Activated CD4-positive, alpha-beta memory T cell treated with anti-CD3 and anti-CD28 coated beads, Interleukin-2, amount 10 ng/mL, durations not matched to agents 7 days and 5 days (primary cell): Measurements from ENCODE around the gene PIK3C3. TPM values are rescaled to one million over a fixed set of nuclear protein-coding genes. Genes with fewer than 3 reads are reported as not detected.
"Not testable (repeated sequence)": the region's sequence is repeated elsewhere in the genome, so short reads cannot be mapped to it uniquely, and the experiment has no call there.

Source experiments
- CTCF ChIA-PET: fragments of 350-600 bp; sonication (Branson Sonifier 250); formaldehyde crosslinking; loops from one replicate; lab custom pipeline; 2021; ENCODE audit warnings: antibody characterized with exemption, inconsistent platforms; lab: Charles Lee
- POLR2A ChIA-PET: fragments of 350-600 bp; sonication (Branson Sonifier 250); formaldehyde crosslinking; loops from one replicate; lab custom pipeline; 2021; ENCODE audit warnings: antibody characterized with exemption; lab: Charles Lee
- DNase-seq: peaks from one replicate; pipeline ENCODE4 v3.0.0-alpha.2; 2020
- H3K27ac Mint-ChIP-seq: one replicate; pipeline ENCODE4 v1.8.0; 2021; ENCODE audit warnings: mild to moderate bottlenecking, mixed read lengths
- H3K27me3 Mint-ChIP-seq: one replicate; pipeline ENCODE4 v1.8.0; 2021; ENCODE audit warnings: mixed read lengths
- H3K36me3 Mint-ChIP-seq: one replicate; pipeline ENCODE4 v1.8.0; 2021; ENCODE audit warnings: low read depth, mixed read lengths
- H3K4me1 Mint-ChIP-seq: one replicate; pipeline ENCODE4 v1.8.0; 2021; ENCODE audit warnings: mixed read lengths
- H3K4me3 Mint-ChIP-seq: one replicate; pipeline ENCODE4 v1.8.0; 2021; ENCODE audit warnings: mild to moderate bottlenecking, mixed read lengths
- H3K9me3 Mint-ChIP-seq: one replicate; pipeline ENCODE4 v1.8.0; 2021; ENCODE audit warnings: mixed read lengths
- total RNA-seq, 2 experiments: library from RNA; stranded (reverse); gene quantifications; one replicate each; pipeline ENCODE4 v1.2.3, GENCODE V29; 2021

PIK3C3 gene
- total RNA-seq, 2 experiments from 2014 or later = 58.2 to 59.8 TPM

DNA sequence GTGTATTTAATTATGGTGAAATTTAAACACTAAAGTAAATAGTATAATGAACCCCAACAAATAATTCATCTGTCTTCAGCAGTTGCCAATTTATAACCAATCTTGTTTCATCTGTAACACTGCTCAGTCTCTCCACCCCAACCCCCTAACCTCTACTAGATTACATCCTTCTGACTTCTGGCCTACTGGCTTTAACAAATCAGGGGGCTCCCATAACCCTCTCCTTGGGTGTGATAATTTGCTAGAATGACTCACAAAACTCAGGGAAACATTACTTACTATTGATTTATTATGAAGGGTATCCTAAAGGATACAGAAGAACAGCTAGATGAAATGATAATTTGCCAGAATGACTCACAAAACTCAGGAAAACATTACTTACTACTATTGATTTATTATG is 50.7 kb downstream of the PIK3C3 start:
- H3K36me3 Mint-ChIP-seq = peaks cover 67% of the 10 kb centered on the region
- H3K4me1 Mint-ChIP-seq = peaks cover 4% of the 10 kb centered on the region
- no peaks in the 10 kb centered on the region for H3K9me3 Mint-ChIP-seq
- H3K27ac Mint-ChIP-seq = no peak overlapping the region
- no peak overlapping the region for H3K4me3 Mint-ChIP-seq
- POLR2A ChIA-PET = no interaction called here
- no peaks in the 10 kb centered on the region for H3K27me3 Mint-ChIP-seq
- DNase-seq = no peak
- CTCF ChIA-PET = no interaction called here

DNA sequence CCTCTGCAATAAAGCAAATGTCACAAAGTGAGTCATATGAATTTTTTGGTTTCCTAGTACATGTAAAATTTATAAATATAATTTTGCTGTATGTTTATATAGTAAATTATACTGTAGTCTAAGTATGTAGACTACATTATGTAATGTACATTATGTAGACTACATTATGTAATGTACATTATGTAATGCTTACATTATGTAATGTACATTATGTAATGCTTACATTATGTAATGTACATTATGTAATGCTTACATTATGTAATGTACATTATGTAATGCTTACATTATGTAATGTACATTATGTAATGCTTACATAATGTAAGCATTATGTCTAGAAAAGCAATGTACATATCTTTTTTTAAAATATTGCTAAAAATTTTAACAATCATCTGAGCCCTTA is 54.4 kb downstream of the PIK3C3 start:
- Mint-ChIP-seq H3K4me1 (peaks cover 14% of the 10 kb centered on the region), H3K36me3 (peaks cover 63% of the 10 kb centered on the region)
- CTCF ChIA-PET, POLR2A ChIA-PET, DNase-seq, H3K27ac Mint-ChIP-seq, H3K4me3 Mint-ChIP-seq, H3K27me3 Mint-ChIP-seq, H3K9me3 Mint-ChIP-seq: not testable (repeated sequence)

DNA sequence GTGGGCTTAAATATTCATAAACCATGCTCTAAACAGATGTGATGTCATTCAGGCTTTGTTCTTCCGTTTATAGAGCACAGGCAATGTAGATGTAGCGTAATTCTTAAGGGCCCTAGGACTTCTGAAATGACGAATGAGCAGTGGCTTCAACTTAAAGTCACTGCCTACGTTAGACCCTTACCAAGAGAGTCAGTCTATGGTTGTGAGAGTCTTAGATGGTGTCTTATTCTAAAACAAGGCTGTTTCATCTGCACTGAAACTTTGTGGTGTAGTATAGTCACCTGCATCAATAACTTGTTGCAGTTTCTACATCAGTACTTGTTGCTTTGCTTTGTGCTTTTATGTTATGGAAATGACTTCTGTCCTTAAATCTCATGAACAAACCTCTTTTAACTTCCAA is 56.0 kb downstream of the PIK3C3 start:
- Mint-ChIP-seq H3K4me3 (no peak overlapping the region), H3K27me3 (no peaks in the 10 kb centered on the region), H3K27ac (no peak overlapping the region), H3K36me3 (peaks cover 61% of the 10 kb centered on the region), H3K4me1 (peaks cover 14% of the 10 kb centered on the region), H3K9me3 (no peaks in the 10 kb centered on the region)
- CTCF ChIA-PET = interaction anchor here (1.4 to 7.7 kb wide), 2 partner anchors 15 to 40 kb away, joined by 3 to 61 read pairs; no protein-coding TSS in a partner anchor
- POLR2A ChIA-PET = no interaction called here
- no peak for DNase-seq

DNA sequence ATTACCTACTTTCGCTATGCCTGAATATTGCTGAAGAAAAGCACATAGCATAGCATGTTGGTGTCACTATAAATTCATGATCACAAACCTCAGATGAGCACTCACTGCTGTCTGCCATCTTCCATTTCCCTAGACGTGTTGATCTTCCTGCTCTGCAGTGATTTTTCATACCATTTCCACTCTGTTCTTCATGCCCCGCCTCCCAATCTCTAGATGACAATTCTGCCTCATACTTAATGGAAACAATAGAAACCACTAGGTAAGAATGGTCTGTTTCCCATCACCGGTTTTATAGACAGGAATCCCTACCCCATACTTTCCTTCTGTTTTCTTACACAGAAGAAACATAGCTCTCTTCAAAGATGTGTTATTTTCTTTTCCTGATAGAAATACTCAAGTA is 63.8 kb downstream of the PIK3C3 start:
- no peaks in the 10 kb centered on the region for H3K9me3 Mint-ChIP-seq
- H3K36me3 Mint-ChIP-seq = peaks cover 43% of the 10 kb centered on the region
- H3K4me1 Mint-ChIP-seq = peaks cover 4% of the 10 kb centered on the region
- no peak for DNase-seq
- no peak overlapping the region for H3K27ac Mint-ChIP-seq
- ChIA-PET POLR2A (no interaction called here), CTCF (interaction anchor here (0.7 to 7.7 kb wide), 3 partner anchors 8 to 34 kb away, joined by 3 to 61 read pairs (median 6); no protein-coding TSS in a partner anchor)
- no peaks in the 10 kb centered on the region for H3K27me3 Mint-ChIP-seq
- H3K4me3 Mint-ChIP-seq = no peak overlapping the region

DNA sequence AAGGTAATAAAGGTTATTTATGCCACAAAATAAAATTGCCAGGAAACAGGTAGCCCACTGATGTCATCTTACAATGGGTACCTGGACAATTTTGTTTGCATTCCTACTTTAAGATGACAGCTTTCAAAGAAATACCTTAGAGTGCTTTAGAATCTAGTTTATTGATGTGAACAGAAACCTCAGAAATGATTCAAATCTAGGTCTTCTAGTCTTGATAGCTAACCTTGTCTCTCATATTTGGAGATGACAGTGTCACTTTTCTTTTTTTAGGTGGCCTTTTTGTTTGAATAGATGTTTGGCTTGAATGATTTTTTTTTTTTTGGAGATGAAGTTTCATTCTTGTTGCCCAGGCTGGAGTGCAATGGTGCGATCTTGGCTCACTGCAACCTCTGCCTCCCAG is 69.1 kb downstream of the PIK3C3 start:
- peaks cover 36% of the 10 kb centered on the region for H3K4me1 Mint-ChIP-seq
- ChIA-PET POLR2A (no interaction called here), CTCF (interaction anchor here (0.6 to 5.0 kb wide), 2 partner anchors 9 to 172 kb away, joined by 6 to 61 read pairs; no protein-coding TSS in a partner anchor)
- no peak for DNase-seq
- H3K27ac Mint-ChIP-seq = no peak overlapping the region
- H3K4me3 Mint-ChIP-seq = no peak overlapping the region
- no peaks in the 10 kb centered on the region for H3K27me3 Mint-ChIP-seq
- no peaks in the 10 kb centered on the region for H3K9me3 Mint-ChIP-seq
- peaks cover 36% of the 10 kb centered on the region for H3K36me3 Mint-ChIP-seq

DNA sequence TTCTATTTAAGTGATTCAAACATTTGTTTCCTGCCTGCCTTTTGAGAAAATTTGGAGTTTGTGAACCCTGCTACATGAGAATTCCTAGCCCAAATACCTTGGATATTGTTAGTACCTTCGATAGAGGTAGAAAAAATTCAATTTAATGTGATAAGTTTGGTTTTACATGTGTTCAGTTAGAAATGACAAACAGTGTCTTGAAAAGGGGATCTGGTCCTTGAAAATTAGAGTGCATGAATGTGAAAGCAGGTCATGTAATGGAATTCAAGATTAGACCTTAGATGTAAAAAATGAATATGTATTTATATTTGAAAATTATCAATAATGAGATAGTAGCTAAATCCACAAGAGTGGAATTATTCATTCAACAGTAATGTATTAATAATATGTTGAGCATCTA is 70.5 kb downstream of the PIK3C3 start:
- peaks cover 38% of the 10 kb centered on the region for H3K4me1 Mint-ChIP-seq
- no peak for DNase-seq
- H3K36me3 Mint-ChIP-seq = peaks cover 42% of the 10 kb centered on the region
- H3K9me3 Mint-ChIP-seq = no peaks in the 10 kb centered on the region
- no peak overlapping the region for H3K27ac Mint-ChIP-seq
- H3K4me3 Mint-ChIP-seq = no peak overlapping the region
- ChIA-PET POLR2A (interaction anchor here (1.2 kb wide), 1 partner anchor 8 kb away, joined by 3 read pairs; no protein-coding TSS in a partner anchor), CTCF (interaction anchor here (2.2 to 5.0 kb wide), 2 partner anchors 11 to 28 kb away, joined by 8 to 61 read pairs; no protein-coding TSS in a partner anchor)
- no peaks in the 10 kb centered on the region for H3K27me3 Mint-ChIP-seq

DNA sequence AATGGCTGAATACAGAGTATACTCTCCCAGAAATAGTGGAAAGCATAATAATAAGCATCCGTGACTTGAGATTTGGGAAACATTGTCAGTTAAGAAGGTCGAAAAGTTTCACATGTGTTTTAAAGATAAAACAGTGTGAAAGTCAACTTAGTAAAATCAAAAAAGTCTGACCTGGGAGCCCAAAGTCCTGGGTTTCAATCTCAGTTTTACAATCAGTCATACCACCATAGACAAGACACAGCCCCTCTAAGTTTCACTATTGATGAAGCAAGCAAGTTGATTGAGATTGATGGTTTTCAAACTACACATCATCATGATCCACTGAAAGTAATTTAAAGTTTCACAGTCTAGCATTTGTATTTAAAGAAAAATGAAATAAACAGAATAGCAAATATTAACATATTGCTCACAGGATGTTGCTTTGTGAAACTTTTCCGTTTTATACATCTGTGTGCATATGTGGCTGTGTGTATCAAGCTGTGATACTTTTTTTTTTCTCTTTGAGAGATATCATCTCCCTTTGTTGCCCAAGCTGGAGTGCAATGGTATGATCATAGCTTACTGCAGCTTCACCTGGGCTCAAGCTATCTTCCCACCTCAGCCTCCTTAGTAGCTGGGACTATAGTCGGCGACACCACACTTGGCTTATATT is 71.1 kb downstream of the PIK3C3 start:
- no peak for DNase-seq
- CTCF ChIA-PET = interaction anchor here (0.6 to 5.0 kb wide), 4 partner anchors 11 to 259 kb away, joined by 3 to 61 read pairs (median 14); no protein-coding TSS in a partner anchor
- Mint-ChIP-seq H3K27me3 (no peaks in the 10 kb centered on the region), H3K4me3 (no peak overlapping the region), H3K36me3 (peaks cover 42% of the 10 kb centered on the region), H3K27ac (peak overlapping the region; percentile 49), H3K9me3 (no peaks in the 10 kb centered on the region), H3K4me1 (peaks cover 38% of the 10 kb centered on the region)
- POLR2A ChIA-PET = interaction anchor here (1.2 kb wide), 1 partner anchor 8 kb away, joined by 3 read pairs; no protein-coding TSS in a partner anchor

DNA sequence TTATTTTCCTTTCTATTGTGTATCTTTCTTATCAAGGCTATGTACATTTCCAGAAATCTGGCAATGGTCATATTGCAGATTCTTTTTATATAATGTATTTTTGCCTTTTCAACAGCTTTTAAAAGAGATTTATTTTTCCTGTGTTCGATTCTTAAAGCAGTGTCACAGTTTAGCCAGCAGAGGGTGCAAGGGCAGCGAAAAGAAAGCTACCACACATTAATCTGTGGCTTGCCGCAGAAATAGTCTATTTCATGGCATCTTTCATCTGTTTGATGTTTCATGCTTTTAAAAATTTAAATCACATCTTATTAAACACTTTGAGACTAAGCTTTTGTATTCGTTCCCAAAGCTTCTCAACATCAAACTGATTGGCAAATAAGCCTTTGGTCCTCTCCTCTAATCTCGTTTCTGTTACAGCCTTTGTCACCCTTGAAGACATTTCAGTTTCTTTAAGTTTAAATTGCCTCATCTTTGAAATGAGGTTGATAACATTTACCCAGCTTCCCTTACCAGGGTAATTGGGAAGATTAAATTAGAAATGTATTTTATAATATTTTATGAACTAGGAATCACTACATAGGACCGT is 73.3 kb downstream of the PIK3C3 start:
- Mint-ChIP-seq H3K36me3 (peaks cover 41% of the 10 kb centered on the region), H3K27ac (no peak overlapping the region), H3K27me3 (no peaks in the 10 kb centered on the region), H3K9me3 (no peaks in the 10 kb centered on the region), H3K4me1 (peaks cover 38% of the 10 kb centered on the region), H3K4me3 (no peak overlapping the region)
- peak; percentile 30 for DNase-seq
- POLR2A ChIA-PET = no interaction called here
- CTCF ChIA-PET = interaction anchor here (0.7 to 5.0 kb wide), 27 partner anchors 9 to 1244 kb away, joined by 3 to 61 read pairs (median 4); partner anchors contain the start of gene PIK3C3

DNA sequence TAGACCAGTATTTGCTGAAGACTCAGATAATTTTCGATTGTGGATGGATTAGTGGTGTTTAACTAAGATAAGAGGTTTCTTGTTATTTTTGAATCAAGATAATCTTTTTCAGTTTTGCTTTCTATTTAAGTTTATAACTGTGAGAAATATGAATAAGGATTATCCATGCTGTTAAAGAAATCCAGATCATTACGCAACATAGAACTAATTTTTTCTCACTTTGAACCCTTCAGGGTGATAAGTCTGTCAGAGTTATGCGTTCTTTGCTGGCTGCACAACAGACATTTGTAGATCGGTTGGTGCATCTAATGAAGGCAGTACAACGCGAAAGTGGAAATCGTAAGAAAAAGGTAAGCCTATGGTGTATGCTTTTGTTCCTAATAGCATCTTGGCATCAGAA is 74.1 kb downstream of the PIK3C3 start:
- CTCF ChIA-PET = interaction anchor here (1.0 to 5.0 kb wide), 3 partner anchors 14 to 54 kb away, joined by 3 to 61 read pairs (median 4); no protein-coding TSS in a partner anchor
- no peaks in the 10 kb centered on the region for H3K27me3 Mint-ChIP-seq
- H3K27ac Mint-ChIP-seq = no peak overlapping the region
- H3K36me3 Mint-ChIP-seq = peaks cover 44% of the 10 kb centered on the region
- no peak for DNase-seq
- H3K9me3 Mint-ChIP-seq = no peaks in the 10 kb centered on the region
- H3K4me3 Mint-ChIP-seq = no peak overlapping the region
- H3K4me1 Mint-ChIP-seq = peaks cover 32% of the 10 kb centered on the region
- POLR2A ChIA-PET = no interaction called here

DNA sequence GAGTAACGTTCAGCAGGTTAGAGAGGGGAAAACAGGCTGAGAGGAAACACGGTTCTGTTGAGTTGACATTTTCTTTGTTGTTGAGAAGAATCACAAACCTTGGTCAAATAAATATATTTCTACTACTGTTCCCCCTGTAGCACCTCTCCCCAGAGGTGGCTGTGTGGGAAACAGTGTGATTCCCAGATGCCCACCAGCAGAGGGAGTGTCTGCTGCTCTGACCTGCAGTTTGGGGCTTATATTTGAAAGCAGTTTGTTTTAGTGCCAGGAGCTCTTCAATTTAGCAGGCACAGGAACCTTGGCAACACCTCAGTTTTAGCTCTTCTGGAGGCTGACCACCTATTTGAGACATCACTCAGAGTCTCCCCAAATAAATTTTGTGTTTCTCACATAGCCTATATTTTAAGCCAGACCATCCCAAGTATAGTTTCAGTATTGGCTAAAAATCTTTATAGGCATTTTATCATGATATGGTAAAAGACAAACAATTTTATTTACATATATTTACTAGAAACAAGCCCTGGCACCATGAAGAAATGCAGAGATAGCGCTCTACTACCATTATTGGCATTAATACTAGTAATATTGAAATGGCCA is 75.7 kb downstream of the PIK3C3 start:
- Mint-ChIP-seq H3K4me1 (peaks cover 20% of the 10 kb centered on the region), H3K4me3 (no peak overlapping the region), H3K27me3 (no peaks in the 10 kb centered on the region), H3K9me3 (no peaks in the 10 kb centered on the region), H3K36me3 (peaks cover 42% of the 10 kb centered on the region), H3K27ac (no peak overlapping the region)
- ChIA-PET POLR2A (interaction anchor here (0.8 kb wide), 1 partner anchor 8 kb away, joined by 4 read pairs; no protein-coding TSS in a partner anchor), CTCF (interaction anchor here (1.2 kb wide), 3 partner anchors 13 to 83 kb away, joined by 3 to 4 read pairs (median 3); no protein-coding TSS in a partner anchor)
- DNase-seq = no peak

DNA sequence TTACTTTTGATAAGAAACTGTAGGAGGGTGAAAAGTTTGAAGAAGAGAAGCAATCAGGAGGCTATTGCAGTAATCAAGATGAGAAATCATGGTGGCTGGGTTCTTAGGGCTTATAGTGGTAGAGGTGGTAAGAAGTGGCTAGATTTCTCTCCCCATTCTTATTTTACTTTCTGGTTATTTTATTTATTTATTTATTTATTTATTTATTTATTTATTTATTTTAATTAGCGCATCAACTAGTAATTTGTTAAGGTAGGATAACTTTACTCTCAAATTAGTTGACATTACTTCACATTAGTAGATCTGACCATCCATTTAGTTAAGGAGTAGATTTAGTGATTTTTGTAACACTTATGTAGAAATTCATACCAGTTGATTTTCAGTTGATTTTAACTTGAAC is 77.4 kb downstream of the PIK3C3 start:
- Mint-ChIP-seq H3K27me3 (no peaks in the 10 kb centered on the region), H3K27ac (no peak overlapping the region), H3K36me3 (peaks cover 41% of the 10 kb centered on the region), H3K4me1 (peaks cover 9% of the 10 kb centered on the region), H3K9me3 (no peaks in the 10 kb centered on the region), H3K4me3 (no peak overlapping the region)
- ChIA-PET CTCF (no interaction called here), POLR2A (no interaction called here)
- no peak for DNase-seq

DNA sequence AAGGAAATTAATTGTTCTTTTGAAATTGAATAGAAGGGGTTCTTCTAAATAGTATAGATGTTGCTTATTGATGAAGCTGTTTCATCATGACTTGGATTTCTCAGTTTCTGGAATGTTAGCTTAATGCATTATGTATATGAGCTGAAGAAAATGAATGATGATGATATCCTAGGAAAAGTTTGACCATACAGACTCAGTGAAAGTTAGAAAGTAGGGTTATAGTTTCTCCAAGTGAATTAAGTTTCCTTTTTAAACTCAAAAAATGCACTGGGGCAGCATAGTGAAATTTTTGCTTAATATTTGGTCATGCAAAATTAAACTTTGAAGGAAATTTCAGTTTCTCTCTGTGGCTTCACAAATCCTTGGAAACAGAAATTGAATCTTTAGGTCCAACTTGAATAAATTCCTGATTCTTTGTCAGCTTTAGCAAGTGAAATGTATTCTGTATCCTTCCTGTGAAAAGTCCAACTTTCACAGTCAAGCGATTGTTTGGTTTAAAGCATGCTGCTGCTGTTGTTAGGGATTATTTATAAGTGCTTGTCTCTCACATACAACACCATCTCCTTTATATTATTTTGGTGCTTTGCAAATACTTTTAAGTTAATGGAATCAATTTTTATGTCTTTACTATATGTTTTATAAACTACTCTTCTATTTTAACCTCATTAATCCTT is 78.2 kb downstream of the PIK3C3 start:
- H3K4me1 Mint-ChIP-seq = peaks cover 7% of the 10 kb centered on the region
- CTCF ChIA-PET = no interaction called here
- POLR2A ChIA-PET = no interaction called here
- H3K27ac Mint-ChIP-seq = no peak overlapping the region
- H3K36me3 Mint-ChIP-seq = peaks cover 47% of the 10 kb centered on the region
- H3K9me3 Mint-ChIP-seq = no peaks in the 10 kb centered on the region
- H3K4me3 Mint-ChIP-seq = no peak overlapping the region
- no peak for DNase-seq
- H3K27me3 Mint-ChIP-seq = no peaks in the 10 kb centered on the region
